Measurements from ENCODE around the gene NPLOC4.

GRCh38 chr17:81575836-81576235 lies 61.1 kb downstream of the NPLOC4 start:
- TF ChIP-seq CTCF (IDR thresholded peaks at IDR 0.05) (no peak), EZH2 (IDR thresholded peaks at IDR 0.05) (no peak)

Data from neural progenitor cell (in vitro differentiated cells).